Right lobe of liver (tissue), 6 donors: ENCODE data around the gene METTL25B. TPM values are rescaled to one million over a fixed set of nuclear protein-coding genes. Genes with fewer than 3 reads are reported as not detected.

Source experiments
- ATAC-seq, 4 donors: fragments of 200-7000 bp; cut with Tn5 transposase; one replicate each; pipeline ENCODE4 v1.9.1; 2020; ENCODE audit warnings: mild to moderate bottlenecking in 4 of 4, moderate library complexity in 4 of 4
- DNase-seq, 3 donors: peaks; one replicate each; pipeline ENCODE4 v3.0.0-alpha.2; 2020
- H3K27ac ChIP-seq, 3 donors: fragments of 200-600 bp; one replicate each; pipeline ENCODE4 v1.8.0; 2022
- H3K27me3 ChIP-seq, 2 donors: fragments of 200-600 bp; one replicate each; pipeline ENCODE4 v1.8.0; 2022
- H3K36me3 ChIP-seq, 4 donors: fragments of 200-600 bp; sonication (generic) in 1 of 4; one replicate each; pipeline versions ENCODE4 v1.5.1 to v1.8.0; 2017 to 2022; ENCODE audit warnings: control low read depth in 1 of 4
- H3K4me1 ChIP-seq, 4 donors: fragments of 200-600 bp; sonication (generic) in 1 of 4; one replicate each; pipeline versions ENCODE4 v1.5.1 to v1.8.0; 2017 to 2022; ENCODE audit warnings: control low read depth in 1 of 4
- H3K4me3 ChIP-seq, 3 donors: fragments of 200-600 bp; one replicate each; pipeline ENCODE4 v1.8.0; 2022
- H3K9me3 ChIP-seq, 4 donors: fragments of 200-600 bp; sonication (generic) in 1 of 4; one replicate each; pipeline versions ENCODE4 v1.5.1 to v1.8.0; 2017 to 2022; ENCODE audit warnings: control low read depth in 1 of 4
- CTCF ChIP-seq, 4 donors: fragments of 200-600 bp in 3 of 4; fragments of 450-650 bp in 1 of 4; IDR thresholded peaks; one replicate each; pipeline versions ENCODE4 v1.5.1 to v1.8.0; 2016 to 2022; ENCODE audit warnings: antibody characterized with exemption in 4 of 4, mild to moderate bottlenecking in 2 of 4
- POLR2A ChIP-seq: fragments of 450-650 bp; IDR thresholded peaks from one replicate; pipeline ENCODE4 v1.6.1; 2017; ENCODE audit warnings: antibody characterized with exemption, mild to moderate bottlenecking
- WGBS: methylation state at CpG from one replicate; pipeline ENCODE4 v1.1.6; 2018; ENCODE audit warnings: low coverage, low lambda C conversion rate; ENCODE audit not compliant: insufficient coverage; ENCODE audit errors: missing lambda C conversion rate; 5-methylcytosine and 5-hydroxymethylcytosine counted together
- intact Hi-C, 2 donors: fragments of 100-400 bp; cut with DNase I; formaldehyde crosslinking; loops; one replicate each; pipeline versions ENCODE4 v1.11.2 to v1.14.1; 2022
- total RNA-seq, 6 experiments: library from RNA; depleted of rRNA in 2 of 6; stranded (reverse); fragments of >200 nt in 2 of 6; fragmentation: NEBNext Ultra II Directional in 3 of 6; extraction: Animal tissue kit (Norgen Biotek cat#: 25700) in 3 of 6; gene quantifications; one replicate each; pipeline versions ENCODE4 v1.1.0 to v1.2.4, GENCODE V29; 2016 to 2023
- donor health status: DM: no; HTN: yes; CAD: no.
- donor health status: DM: no; HTN: no; CAD: no.
- donor health status: DM: no; HTN: no; CAD: no.
- donor health status: DM: no; HTN: yes; CAD: no.
- donor health status: DM: no; HTN: yes; CAD: no.

Gene METTL25B
- total RNA-seq, 6 experiments from 2014 or later, result 11.6 to 25.7 (median 20.6) TPM

DNA sequence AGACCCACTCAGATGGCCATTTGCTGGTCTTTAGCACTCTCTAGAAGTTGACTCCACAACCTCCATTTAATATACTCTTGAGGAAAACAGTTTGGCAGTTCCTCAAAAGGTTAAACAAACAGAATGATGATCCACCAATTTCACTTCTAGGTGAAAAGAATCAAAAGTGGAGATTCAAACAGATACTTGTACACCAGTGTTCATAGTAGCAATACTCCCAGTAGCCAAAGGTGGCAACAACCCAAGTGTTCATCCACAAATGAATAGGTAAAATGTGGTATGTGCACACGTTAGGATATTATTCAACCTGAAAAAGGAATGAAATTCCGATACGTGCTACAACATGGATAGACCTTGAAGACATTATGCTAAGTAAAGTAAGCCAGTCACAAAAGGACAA is 45.3 kb downstream of the METTL25B start:
- 82% methylated on average over 3 of the region's 3 CpGs for WGBS
- Histone ChIP-seq H3K27me3 (no peaks in the 10 kb centered on the region), H3K4me3 (no peak overlapping the region), H3K27ac (no peak overlapping the region), H3K4me1 (peaks cover 0 to 20% (median 3%) of the 10 kb centered on the region in 4 donors), H3K9me3 (no peaks in the 10 kb centered on the region), H3K36me3 (peaks cover 0 to 6% (median 0%) of the 10 kb centered on the region in 4 donors)
- DNase-seq, result no peak
- TF ChIP-seq POLR2A (no peak), CTCF (IDR thresholded peaks at IDR 0.05) (no peak)
- no peak for ATAC-seq
- intact Hi-C loops, result no loop called here

DNA sequence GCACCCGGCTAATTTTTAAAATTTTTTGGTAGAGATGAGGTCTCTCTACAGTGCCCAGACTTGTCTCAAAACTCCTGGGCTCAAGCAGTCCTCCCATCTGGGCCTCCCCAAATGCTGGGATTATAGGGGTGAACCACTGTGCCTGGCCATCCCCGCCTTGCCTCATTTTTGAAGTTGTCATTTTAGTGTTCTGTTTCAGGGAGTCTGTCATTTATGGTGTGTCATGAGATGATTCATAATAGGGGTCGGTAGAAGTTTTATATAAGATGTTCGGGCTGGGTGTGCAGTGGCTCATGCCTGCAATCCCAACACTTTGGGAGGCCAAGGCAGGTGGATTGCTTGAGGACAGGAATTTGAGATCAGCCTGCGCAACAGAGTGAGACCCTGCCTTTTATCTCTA is 47.5 kb downstream of the METTL25B start:
- H3K4me3 ChIP-seq, result no peak overlapping the region
- intact Hi-C loops, result no loop called here
- TF ChIP-seq POLR2A (no peak), CTCF (IDR thresholded peaks at IDR 0.05) (no peak)
- no peaks in the 10 kb centered on the region for H3K9me3 ChIP-seq
- DNase-seq (no peak), ATAC-seq (no peak)
- no peaks in the 10 kb centered on the region for H3K27me3 ChIP-seq
- peaks cover 0 to 8% (median 0%) of the 10 kb centered on the region in 4 donors for H3K4me1 ChIP-seq
- WGBS, result 77% methylated on average over 4 of the region's 5 CpGs
- no peaks in the 10 kb centered on the region for H3K36me3 ChIP-seq
- no peak overlapping the region for H3K27ac ChIP-seq

DNA sequence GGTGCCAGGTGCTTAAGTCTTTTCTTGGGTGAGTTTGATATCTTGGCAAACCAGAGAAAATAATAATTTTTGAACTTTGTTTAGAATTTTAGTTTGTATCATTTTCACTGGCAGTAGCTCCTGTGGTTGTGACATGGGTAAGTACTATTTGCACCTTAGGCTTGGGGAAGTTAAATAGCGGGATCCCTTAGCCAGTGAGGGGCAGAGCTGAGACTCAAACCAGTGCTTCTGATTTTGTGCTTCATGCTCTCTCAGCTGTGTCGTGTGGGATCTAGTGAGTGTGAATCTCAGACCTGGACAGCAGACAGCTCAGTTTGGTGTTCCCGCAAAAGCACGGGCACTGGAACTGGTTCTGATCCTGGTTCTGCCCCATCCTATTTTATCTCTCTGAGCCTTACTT is 48.7 kb downstream of the METTL25B start:
- ATAC-seq (no peak), DNase-seq (no peak)
- Histone ChIP-seq H3K4me1 (peaks cover 0 to 7% (median 0%) of the 10 kb centered on the region in 4 donors), H3K4me3 (no peak overlapping the region), H3K27me3 (no peaks in the 10 kb centered on the region), H3K27ac (no peak overlapping the region), H3K9me3 (no peaks in the 10 kb centered on the region), H3K36me3 (no peaks in the 10 kb centered on the region)
- intact Hi-C loops, result no loop called here
- 88% methylated on average over 4 of the region's 4 CpGs for WGBS
- TF ChIP-seq POLR2A (no peak), CTCF (IDR thresholded peaks at IDR 0.05) (no peak)

- intact Hi-C loops, result no loop called here
- Histone ChIP-seq H3K27ac (no peak overlapping the region), H3K27me3 (no peaks in the 10 kb centered on the region), H3K4me1 (peaks cover 0 to 10% (median 0%) of the 10 kb centered on the region in 4 donors), H3K9me3 (no peaks in the 10 kb centered on the region), H3K4me3 (no peak overlapping the region), H3K36me3 (peaks cover 0 to 3% (median 2%) of the 10 kb centered on the region in 4 donors)
- ATAC-seq (no peak), DNase-seq (no peak)
- no peak for TF ChIP-seq POLR2A
- no peak for TF ChIP-seq CTCF (IDR thresholded peaks at IDR 0.05)
- 59% methylated on average over 1 of the region's 1 CpG for WGBS
These were observed 49.3 kb downstream of the METTL25B start for GRCh38 chr1:156777573-156777972.
